ENCODE measurements around the gene OR1F1.

GRCh38 chr16:3141781-3142311, 46.2 kb upstream of the OR1F1 start:
- TF ChIP-seq TCF12 (IDR thresholded peaks at IDR 0.05), result no peak
- no peak for TF ChIP-seq RAD21 (IDR thresholded peaks at IDR 0.05; ENCODE audit: low read length)
- no peak for TF ChIP-seq EZH2phosphoT487 (IDR thresholded peaks at IDR 0.05; ENCODE audit: borderline replicate concordance, low read depth)
